ENCODE results near the gene MKLN1.

MKLN1 gene

DNA sequence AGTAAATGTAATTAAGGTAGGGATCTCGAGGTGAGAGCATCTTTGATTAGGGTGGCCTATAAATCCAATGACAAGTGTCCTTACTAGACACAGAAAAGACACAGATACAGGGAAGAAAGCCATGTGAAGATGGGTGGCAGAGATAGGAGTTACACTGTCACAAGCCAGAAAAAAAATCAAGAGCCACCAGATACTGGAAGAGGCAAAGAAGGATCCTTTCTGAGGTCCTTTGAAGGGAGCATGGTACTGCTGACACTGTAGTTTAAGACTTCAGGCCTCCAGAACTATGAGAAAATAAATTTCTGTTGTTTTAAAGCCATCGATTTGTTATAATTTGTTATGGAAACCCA lies 56.6 kb downstream of the MKLN1 start:
- no peak for ATAC-seq
- TF ChIP-seq ARNTL (CRISPR knock-in tag; IDR thresholded peaks at IDR 0.05; ENCODE audit: borderline replicate concordance, low read depth) (no peak), RARB (CRISPR knock-in tag; IDR thresholded peaks at IDR 0.05) (no peak), ZNF8 (CRISPR knock-in tag; IDR thresholded peaks at IDR 0.05) (no peak), ZFP30 (CRISPR knock-in tag; IDR thresholded peaks at IDR 0.05) (no peak), ESRRG (CRISPR knock-in tag; IDR thresholded peaks at IDR 0.05) (no peak), PPARA (CRISPR knock-in tag; IDR thresholded peaks at IDR 0.05; ENCODE audit: borderline replicate concordance) (no peak), CSDC2 (CRISPR knock-in tag; IDR thresholded peaks at IDR 0.05) (no peak), ZC3H10 (CRISPR knock-in tag; IDR thresholded peaks at IDR 0.05) (no peak), GLIS3 (CRISPR knock-in tag; IDR thresholded peaks at IDR 0.05) (no peak), ISL1 (CRISPR knock-in tag; IDR thresholded peaks at IDR 0.05) (no peak), OSR1 (CRISPR knock-in tag; IDR thresholded peaks at IDR 0.05) (no peak), BACH2 (CRISPR knock-in tag; IDR thresholded peaks at IDR 0.05; ENCODE audit: borderline replicate concordance) (no peak)
- TF ChIP-seq, protein P1, sequence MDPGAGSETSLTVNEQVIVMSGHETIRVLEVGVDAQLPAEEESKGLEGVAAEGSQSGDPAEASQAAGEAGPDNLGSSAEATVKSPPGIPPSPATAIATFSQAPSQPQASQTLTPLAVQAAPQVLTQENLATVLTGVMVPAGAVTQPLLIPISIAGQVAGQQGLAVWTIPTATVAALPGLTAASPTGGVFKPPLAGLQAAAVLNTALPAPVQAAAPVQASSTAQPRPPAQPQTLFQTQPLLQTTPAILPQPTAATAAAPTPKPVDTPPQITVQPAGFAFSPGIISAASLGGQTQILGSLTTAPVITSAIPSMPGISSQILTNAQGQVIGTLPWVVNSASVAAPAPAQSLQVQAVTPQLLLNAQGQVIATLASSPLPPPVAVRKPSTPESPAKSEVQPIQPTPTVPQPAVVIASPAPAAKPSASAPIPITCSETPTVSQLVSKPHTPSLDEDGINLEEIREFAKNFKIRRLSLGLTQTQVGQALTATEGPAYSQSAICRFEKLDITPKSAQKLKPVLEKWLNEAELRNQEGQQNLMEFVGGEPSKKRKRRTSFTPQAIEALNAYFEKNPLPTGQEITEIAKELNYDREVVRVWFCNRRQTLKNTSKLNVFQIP (CRISPR knock-in tag; IDR thresholded peaks at IDR 0.05; ENCODE audit: borderline replicate concordance, low read depth) = no peak
- TF ChIP-seq, protein P2, sequence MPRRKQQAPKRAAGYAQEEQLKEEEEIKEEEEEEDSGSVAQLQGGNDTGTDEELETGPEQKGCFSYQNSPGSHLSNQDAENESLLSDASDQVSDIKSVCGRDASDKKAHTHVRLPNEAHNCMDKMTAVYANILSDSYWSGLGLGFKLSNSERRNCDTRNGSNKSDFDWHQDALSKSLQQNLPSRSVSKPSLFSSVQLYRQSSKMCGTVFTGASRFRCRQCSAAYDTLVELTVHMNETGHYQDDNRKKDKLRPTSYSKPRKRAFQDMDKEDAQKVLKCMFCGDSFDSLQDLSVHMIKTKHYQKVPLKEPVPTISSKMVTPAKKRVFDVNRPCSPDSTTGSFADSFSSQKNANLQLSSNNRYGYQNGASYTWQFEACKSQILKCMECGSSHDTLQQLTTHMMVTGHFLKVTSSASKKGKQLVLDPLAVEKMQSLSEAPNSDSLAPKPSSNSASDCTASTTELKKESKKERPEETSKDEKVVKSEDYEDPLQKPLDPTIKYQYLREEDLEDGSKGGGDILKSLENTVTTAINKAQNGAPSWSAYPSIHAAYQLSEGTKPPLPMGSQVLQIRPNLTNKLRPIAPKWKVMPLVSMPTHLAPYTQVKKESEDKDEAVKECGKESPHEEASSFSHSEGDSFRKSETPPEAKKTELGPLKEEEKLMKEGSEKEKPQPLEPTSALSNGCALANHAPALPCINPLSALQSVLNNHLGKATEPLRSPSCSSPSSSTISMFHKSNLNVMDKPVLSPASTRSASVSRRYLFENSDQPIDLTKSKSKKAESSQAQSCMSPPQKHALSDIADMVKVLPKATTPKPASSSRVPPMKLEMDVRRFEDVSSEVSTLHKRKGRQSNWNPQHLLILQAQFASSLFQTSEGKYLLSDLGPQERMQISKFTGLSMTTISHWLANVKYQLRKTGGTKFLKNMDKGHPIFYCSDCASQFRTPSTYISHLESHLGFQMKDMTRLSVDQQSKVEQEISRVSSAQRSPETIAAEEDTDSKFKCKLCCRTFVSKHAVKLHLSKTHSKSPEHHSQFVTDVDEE (CRISPR knock-in tag; IDR thresholded peaks at IDR 0.05) = no peak
- TF ChIP-seq, protein P3, sequence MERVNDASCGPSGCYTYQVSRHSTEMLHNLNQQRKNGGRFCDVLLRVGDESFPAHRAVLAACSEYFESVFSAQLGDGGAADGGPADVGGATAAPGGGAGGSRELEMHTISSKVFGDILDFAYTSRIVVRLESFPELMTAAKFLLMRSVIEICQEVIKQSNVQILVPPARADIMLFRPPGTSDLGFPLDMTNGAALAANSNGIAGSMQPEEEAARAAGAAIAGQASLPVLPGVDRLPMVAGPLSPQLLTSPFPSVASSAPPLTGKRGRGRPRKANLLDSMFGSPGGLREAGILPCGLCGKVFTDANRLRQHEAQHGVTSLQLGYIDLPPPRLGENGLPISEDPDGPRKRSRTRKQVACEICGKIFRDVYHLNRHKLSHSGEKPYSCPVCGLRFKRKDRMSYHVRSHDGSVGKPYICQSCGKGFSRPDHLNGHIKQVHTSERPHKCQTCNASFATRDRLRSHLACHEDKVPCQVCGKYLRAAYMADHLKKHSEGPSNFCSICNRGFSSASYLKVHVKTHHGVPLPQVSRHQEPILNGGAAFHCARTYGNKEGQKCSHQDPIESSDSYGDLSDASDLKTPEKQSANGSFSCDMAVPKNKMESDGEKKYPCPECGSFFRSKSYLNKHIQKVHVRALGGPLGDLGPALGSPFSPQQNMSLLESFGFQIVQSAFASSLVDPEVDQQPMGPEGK (CRISPR knock-in tag; IDR thresholded peaks at IDR 0.05; ENCODE audit: borderline replicate concordance) = no peak
- TF ChIP-seq, protein P4, sequence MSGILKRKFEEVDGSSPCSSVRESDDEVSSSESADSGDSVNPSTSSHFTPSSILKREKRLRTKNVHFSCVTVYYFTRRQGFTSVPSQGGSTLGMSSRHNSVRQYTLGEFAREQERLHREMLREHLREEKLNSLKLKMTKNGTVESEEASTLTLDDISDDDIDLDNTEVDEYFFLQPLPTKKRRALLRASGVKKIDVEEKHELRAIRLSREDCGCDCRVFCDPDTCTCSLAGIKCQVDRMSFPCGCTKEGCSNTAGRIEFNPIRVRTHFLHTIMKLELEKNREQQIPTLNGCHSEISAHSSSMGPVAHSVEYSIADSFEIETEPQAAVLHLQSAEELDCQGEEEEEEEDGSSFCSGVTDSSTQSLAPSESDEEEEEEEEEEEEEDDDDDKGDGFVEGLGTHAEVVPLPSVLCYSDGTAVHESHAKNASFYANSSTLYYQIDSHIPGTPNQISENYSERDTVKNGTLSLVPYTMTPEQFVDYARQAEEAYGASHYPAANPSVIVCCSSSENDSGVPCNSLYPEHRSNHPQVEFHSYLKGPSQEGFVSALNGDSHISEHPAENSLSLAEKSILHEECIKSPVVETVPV (CRISPR knock-in tag; IDR thresholded peaks at IDR 0.05) = no peak

DNA sequence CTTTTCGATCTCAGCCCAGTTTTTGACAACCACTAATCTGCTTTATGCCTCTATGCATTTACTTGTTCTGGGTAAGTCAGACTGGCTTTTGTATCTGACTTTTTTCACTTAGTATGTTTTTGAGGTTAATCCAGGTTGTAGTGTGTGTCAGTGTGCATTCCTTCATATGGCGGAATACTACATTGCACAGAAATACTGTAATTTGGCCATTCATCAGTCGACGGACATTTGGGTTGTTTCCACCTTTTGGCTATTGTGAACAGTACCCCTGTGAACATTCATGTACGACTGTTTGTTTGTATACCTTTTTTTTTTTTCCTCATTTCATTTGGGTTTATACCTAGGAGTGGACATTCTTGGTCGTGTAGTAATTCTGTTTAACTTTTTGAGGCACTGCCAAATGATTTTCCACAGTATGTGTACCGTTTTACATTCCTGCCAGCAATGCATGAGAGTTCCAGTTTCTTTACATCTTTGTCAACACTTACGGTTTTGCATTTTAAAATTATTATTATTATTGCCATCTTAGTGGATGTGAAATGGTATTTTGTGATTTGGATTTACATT lies 57.4 kb downstream of the MKLN1 start:
- ATAC-seq = peak; percentile 63
- TF ChIP-seq BACH2 (CRISPR knock-in tag; IDR thresholded peaks at IDR 0.05; ENCODE audit: borderline replicate concordance) = no peak
- TF ChIP-seq RARB (CRISPR knock-in tag; IDR thresholded peaks at IDR 0.05) = no peak
- TF ChIP-seq, protein P3 (CRISPR knock-in tag; IDR thresholded peaks at IDR 0.05; ENCODE audit: borderline replicate concordance) = no peak
- no peak for TF ChIP-seq ZC3H10 (CRISPR knock-in tag; IDR thresholded peaks at IDR 0.05)
- TF ChIP-seq TOX (CRISPR knock-in tag; IDR thresholded peaks at IDR 0.05; ENCODE audit: borderline replicate concordance) = no peak
- no peak for TF ChIP-seq SNAI2 (CRISPR knock-in tag; IDR thresholded peaks at IDR 0.05)
- TF ChIP-seq, protein P1 (CRISPR knock-in tag; IDR thresholded peaks at IDR 0.05; ENCODE audit: borderline replicate concordance, low read depth) = no peak
- no peak for TF ChIP-seq ESRRG (CRISPR knock-in tag; IDR thresholded peaks at IDR 0.05)
- TF ChIP-seq, protein P5, sequence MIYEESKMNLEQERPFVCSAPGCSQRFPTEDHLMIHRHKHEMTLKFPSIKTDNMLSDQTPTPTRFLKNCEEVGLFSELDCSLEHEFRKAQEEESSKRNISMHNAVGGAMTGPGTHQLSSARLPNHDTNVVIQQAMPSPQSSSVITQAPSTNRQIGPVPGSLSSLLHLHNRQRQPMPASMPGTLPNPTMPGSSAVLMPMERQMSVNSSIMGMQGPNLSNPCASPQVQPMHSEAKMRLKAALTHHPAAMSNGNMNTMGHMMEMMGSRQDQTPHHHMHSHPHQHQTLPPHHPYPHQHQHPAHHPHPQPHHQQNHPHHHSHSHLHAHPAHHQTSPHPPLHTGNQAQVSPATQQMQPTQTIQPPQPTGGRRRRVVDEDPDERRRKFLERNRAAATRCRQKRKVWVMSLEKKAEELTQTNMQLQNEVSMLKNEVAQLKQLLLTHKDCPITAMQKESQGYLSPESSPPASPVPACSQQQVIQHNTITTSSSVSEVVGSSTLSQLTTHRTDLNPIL (CRISPR knock-in tag; IDR thresholded peaks at IDR 0.05; ENCODE audit: low read depth) = no peak
- TF ChIP-seq ZNF8 (CRISPR knock-in tag; IDR thresholded peaks at IDR 0.05) = no peak
- TF ChIP-seq ISL1 (CRISPR knock-in tag; IDR thresholded peaks at IDR 0.05) = no peak
- TF ChIP-seq ARNTL (CRISPR knock-in tag; IDR thresholded peaks at IDR 0.05; ENCODE audit: borderline replicate concordance, low read depth) = no peak
- TF ChIP-seq TCF4 (CRISPR knock-in tag; IDR thresholded peaks at IDR 0.05; ENCODE audit: borderline replicate concordance) = no peak
- TF ChIP-seq ZFP3 (CRISPR knock-in tag; IDR thresholded peaks at IDR 0.05) = no peak
- TF ChIP-seq ZNF70 (CRISPR knock-in tag; IDR thresholded peaks at IDR 0.05) = no peak
- no peak for TF ChIP-seq OSR1 (CRISPR knock-in tag; IDR thresholded peaks at IDR 0.05)
- no peak for TF ChIP-seq PPARA (CRISPR knock-in tag; IDR thresholded peaks at IDR 0.05; ENCODE audit: borderline replicate concordance)
- no peak for TF ChIP-seq ZFP30 (CRISPR knock-in tag; IDR thresholded peaks at IDR 0.05)

Measured in SK-N-SH treated with all-trans-retinoic acid at 6 μM for 48 hours (cell line).